Vagina (tissue), 2 donors: ENCODE data around the gene NPAS3. TPM values are rescaled to one million over a fixed set of nuclear protein-coding genes. Genes with fewer than 3 reads are reported as not detected.

Experiments
- DNase-seq, 2 donors: peaks; one replicate each; pipeline ENCODE4 v3.0.0-alpha.2; 2017; ENCODE audit errors: extremely low spot score in 2 of 2
- H3K27ac ChIP-seq: fragments of 200-600 bp; sonication (generic); one replicate; pipeline ENCODE4 v1.5.1; 2019
- H3K27me3 ChIP-seq: fragments of 200-600 bp; sonication (generic); one replicate; pipeline ENCODE4 v1.5.1; 2019
- H3K36me3 ChIP-seq, 2 donors: fragments of 200-600 bp; sonication (generic); one replicate each; pipeline ENCODE4 v1.5.1; 2017 to 2019
- H3K4me1 ChIP-seq: fragments of 200-600 bp; sonication (generic); one replicate; pipeline ENCODE4 v1.5.1; 2019
- H3K4me3 ChIP-seq, 2 donors: fragments of 200-600 bp; sonication (generic); 1 replicate in 1 of 2; 2 replicates in 1 of 2; pipeline ENCODE4 v1.5.1; 2016 to 2019
- H3K9me3 ChIP-seq: fragments of 200-600 bp; sonication (generic); one replicate; pipeline ENCODE4 v1.5.1; 2019
- CTCF ChIP-seq, 3 experiments: fragments of 450-650 bp in 2 of 3; fragments of 200-600 bp in 1 of 3; sonication (generic) in 1 of 3; IDR thresholded peaks; one replicate each; pipeline ENCODE4 v1.5.1; 2017 to 2019; ENCODE audit warnings: antibody characterized with exemption in 3 of 3, mild to moderate bottlenecking in 2 of 3, moderate library complexity in 2 of 3
- POLR2A ChIP-seq, 2 donors: fragments of 450-650 bp; IDR thresholded peaks; one replicate each; pipeline ENCODE4 v1.6.1; 2017; ENCODE audit warnings: antibody characterized with exemption in 2 of 2, mild to moderate bottlenecking in 2 of 2, moderate library complexity in 2 of 2
- POLR2AphosphoS5 ChIP-seq, 2 donors: sonication (generic); formaldehyde crosslinking; IDR thresholded peaks; one replicate each; pipeline ENCODE4 v1.9.0; 2017; ENCODE audit warnings: antibody characterized with exemption in 2 of 2, mild to moderate bottlenecking in 2 of 2, low read depth in 1 of 2; ENCODE audit not compliant: insufficient read depth in 1 of 2
- intact Hi-C: fragments of 100-400 bp; cut with DNase I; formaldehyde crosslinking; loops from one replicate; pipeline ENCODE4 v1.15.1; 2023
- total RNA-seq: library from RNA; depleted of rRNA; stranded (reverse); fragments of >200 nt; gene quantifications from one replicate; pipeline ENCODE4 v1.2.3, GENCODE V29; 2016

Gene NPAS3
- total RNA-seq, 1 donor from 2014 or later = 1.2 TPM

GRCh38 chr14:33475623-33476022 lies 536.9 kb downstream of the NPAS3 start:
- TF ChIP-seq POLR2AphosphoS5 (IDR thresholded peaks at IDR 0.05; ENCODE audit: insufficient read depth in 1 of 2, low read depth in 1 of 2) = no peak
- TF ChIP-seq CTCF (IDR thresholded peaks at IDR 0.05) = no peak
- TF ChIP-seq POLR2A (IDR thresholded peaks at IDR 0.05) = no peak
- intact Hi-C loops = no loop called here
- Histone ChIP-seq H3K4me3 (no peak overlapping the region), H3K4me1 (no peaks in the 10 kb centered on the region), H3K36me3 (no peaks in the 10 kb centered on the region), H3K9me3 (no peaks in the 10 kb centered on the region), H3K27me3 (no peaks in the 10 kb centered on the region), H3K27ac (no peak overlapping the region)
- no peak for DNase-seq

- DNase-seq = no peak
- Histone ChIP-seq H3K27ac (no peak overlapping the region), H3K4me3 (no peak overlapping the region), H3K36me3 (no peaks in the 10 kb centered on the region), H3K9me3 (no peaks in the 10 kb centered on the region), H3K27me3 (no peaks in the 10 kb centered on the region), H3K4me1 (no peaks in the 10 kb centered on the region)
- TF ChIP-seq CTCF (IDR thresholded peaks at IDR 0.05) = no peak
- TF ChIP-seq POLR2A (IDR thresholded peaks at IDR 0.05) = no peak
- intact Hi-C loops = loop anchor here (1.0 kb wide), 1 partner anchor 30 kb away; no protein-coding TSS in a partner anchor
Measured at GRCh38 chr14:33477797-33478196, 539.1 kb downstream of the NPAS3 start.

- intact Hi-C loops = no loop called here
- DNase-seq = no peak
- H3K27me3 ChIP-seq = no peaks in the 10 kb centered on the region
- no peaks in the 10 kb centered on the region for H3K36me3 ChIP-seq
- H3K4me3 ChIP-seq = no peak overlapping the region
- no peak overlapping the region for H3K27ac ChIP-seq
- TF ChIP-seq POLR2A (IDR thresholded peaks at IDR 0.05) (no peak), POLR2AphosphoS5 (IDR thresholded peaks at IDR 0.05; ENCODE audit: insufficient read depth in 1 of 2, low read depth in 1 of 2) (no peak), CTCF (IDR thresholded peaks at IDR 0.05) (no peak)
- H3K9me3 ChIP-seq = no peaks in the 10 kb centered on the region
- H3K4me1 ChIP-seq = no peaks in the 10 kb centered on the region
Measured at GRCh38 chr14:33480071-33480886, 541.6 kb downstream of the NPAS3 start.

- H3K4me3 ChIP-seq = no peak overlapping the region
- no peaks in the 10 kb centered on the region for H3K36me3 ChIP-seq
- no peaks in the 10 kb centered on the region for H3K27me3 ChIP-seq
- no peak for DNase-seq
- intact Hi-C loops = no loop called here
- TF ChIP-seq POLR2A (IDR thresholded peaks at IDR 0.05) (no peak), POLR2AphosphoS5 (IDR thresholded peaks at IDR 0.05; ENCODE audit: insufficient read depth in 1 of 2, low read depth in 1 of 2) (no peak), CTCF (IDR thresholded peaks at IDR 0.05) (no peak)
- H3K4me1 ChIP-seq = no peaks in the 10 kb centered on the region
- no peak overlapping the region for H3K27ac ChIP-seq
- H3K9me3 ChIP-seq = no peaks in the 10 kb centered on the region
Measured at GRCh38 chr14:33480887-33481184, 542.2 kb downstream of the NPAS3 start.

- TF ChIP-seq POLR2A (IDR thresholded peaks at IDR 0.05) (no peak), POLR2AphosphoS5 (IDR thresholded peaks at IDR 0.05; ENCODE audit: insufficient read depth in 1 of 2, low read depth in 1 of 2) (no peak), CTCF (IDR thresholded peaks at IDR 0.05) (no peak)
- intact Hi-C loops = no loop called here
- H3K27ac ChIP-seq = no peak overlapping the region
Measured at GRCh38 chr14:33483110-33483509, 544.4 kb downstream of the NPAS3 start.

More at GRCh38 chr14:33483110-33483509, 544.4 kb downstream of the NPAS3 start:
- Histone ChIP-seq H3K4me3 (no peak overlapping the region), H3K27me3 (no peaks in the 10 kb centered on the region), H3K4me1 (no peaks in the 10 kb centered on the region), H3K36me3 (no peaks in the 10 kb centered on the region), H3K9me3 (no peaks in the 10 kb centered on the region)
- no peak for DNase-seq
